Activated CD4-positive, alpha-beta T cell treated with anti-CD3 and anti-CD28 coated beads for 48 hours (primary cell): ENCODE data around the gene SRP9.
A peak's percentile ranks its signal among the peaks of the same experiment; 100 is the strongest.
"Not testable (repeated sequence)": the region's sequence is repeated elsewhere in the genome, so short reads cannot be mapped to it uniquely, and the experiment has no call there.

Experiments
- DNase-seq: peaks from one replicate; pipeline ENCODE4 v3.0.0-alpha.2; 2020

SRP9 gene

GRCh38 chr1:225778337-225778669 lies 677 bp downstream of the SRP9 start:
- DNase-seq: no peak

GRCh38 chr1:225779165-225779564 lies 1.5 kb downstream of the SRP9 start:
- not testable (repeated sequence) for DNase-seq

GRCh38 chr1:225780134-225780533 lies 2.5 kb downstream of the SRP9 start:
- DNase-seq: no peak

GRCh38 chr1:225780630-225781029 lies 3.0 kb downstream of the SRP9 start:
- no peak for DNase-seq

- not testable (repeated sequence) for DNase-seq
These were observed 11.5 kb downstream of the SRP9 start for GRCh38 chr1:225789142-225789541.

- DNase-seq: no peak
These were observed 17.3 kb downstream of the SRP9 start for GRCh38 chr1:225794954-225795353.

GRCh38 chr1:225796097-225796496 lies 18.5 kb downstream of the SRP9 start:
- DNase-seq: not testable (repeated sequence)

GRCh38 chr1:225801146-225801545 lies 23.5 kb downstream of the SRP9 start:
- not testable (repeated sequence) for DNase-seq

- no peak for DNase-seq
These were observed 28.6 kb downstream of the SRP9 start for GRCh38 chr1:225806249-225806648.

GRCh38 chr1:225806736-225807135 lies 29.1 kb downstream of the SRP9 start:
- DNase-seq: not testable (repeated sequence)

- no peak for DNase-seq
These were observed 30.5 kb downstream of the SRP9 start for GRCh38 chr1:225808136-225808535.

GRCh38 chr1:225809842-225810578 lies 32.4 kb downstream of the SRP9 start, which contains the start of gene EPHX1:
TSS of gene EPHX1 (plus strand) at chr1:225810124. CDS start at chr1:225828730, 18,606 bp downstream.
- DNase-seq: peak; percentile 84

GRCh38 chr1:225810579-225811538 lies 33.2 kb downstream of the SRP9 start:
- DNase-seq: not testable (repeated sequence)

GRCh38 chr1:225811622-225812487 lies 34.2 kb downstream of the SRP9 start:
- no peak for DNase-seq

- DNase-seq: no peak
These were observed 35.0 kb downstream of the SRP9 start for GRCh38 chr1:225812488-225813213.

- DNase-seq: no peak
These were observed 35.8 kb downstream of the SRP9 start for GRCh38 chr1:225813214-225813964.

- DNase-seq: no peak
These were observed 36.8 kb downstream of the SRP9 start for GRCh38 chr1:225814381-225814780.

- not testable (repeated sequence) for DNase-seq
These were observed 37.5 kb downstream of the SRP9 start for GRCh38 chr1:225815090-225815489.

GRCh38 chr1:225815526-225816178 lies 38.0 kb downstream of the SRP9 start:
- no peak for DNase-seq

- no peak for DNase-seq
These were observed 39.3 kb downstream of the SRP9 start for GRCh38 chr1:225816643-225817538.
